Stimulated activated CD4-positive, alpha-beta T cell treated with anti-CD3 and anti-CD28 coated beads, Interleukin-1b, Interleukin-23, amount 100 ng/mL, for 1 hour (primary cell): ENCODE data around the gene PNMA8C.

Experiments used
- DNase-seq, 2 donors: peaks; one replicate each; pipeline ENCODE4 v3.0.0-alpha.2; 2020; ENCODE audit warnings: low read depth in 2 of 2

Gene PNMA8C

DNA sequence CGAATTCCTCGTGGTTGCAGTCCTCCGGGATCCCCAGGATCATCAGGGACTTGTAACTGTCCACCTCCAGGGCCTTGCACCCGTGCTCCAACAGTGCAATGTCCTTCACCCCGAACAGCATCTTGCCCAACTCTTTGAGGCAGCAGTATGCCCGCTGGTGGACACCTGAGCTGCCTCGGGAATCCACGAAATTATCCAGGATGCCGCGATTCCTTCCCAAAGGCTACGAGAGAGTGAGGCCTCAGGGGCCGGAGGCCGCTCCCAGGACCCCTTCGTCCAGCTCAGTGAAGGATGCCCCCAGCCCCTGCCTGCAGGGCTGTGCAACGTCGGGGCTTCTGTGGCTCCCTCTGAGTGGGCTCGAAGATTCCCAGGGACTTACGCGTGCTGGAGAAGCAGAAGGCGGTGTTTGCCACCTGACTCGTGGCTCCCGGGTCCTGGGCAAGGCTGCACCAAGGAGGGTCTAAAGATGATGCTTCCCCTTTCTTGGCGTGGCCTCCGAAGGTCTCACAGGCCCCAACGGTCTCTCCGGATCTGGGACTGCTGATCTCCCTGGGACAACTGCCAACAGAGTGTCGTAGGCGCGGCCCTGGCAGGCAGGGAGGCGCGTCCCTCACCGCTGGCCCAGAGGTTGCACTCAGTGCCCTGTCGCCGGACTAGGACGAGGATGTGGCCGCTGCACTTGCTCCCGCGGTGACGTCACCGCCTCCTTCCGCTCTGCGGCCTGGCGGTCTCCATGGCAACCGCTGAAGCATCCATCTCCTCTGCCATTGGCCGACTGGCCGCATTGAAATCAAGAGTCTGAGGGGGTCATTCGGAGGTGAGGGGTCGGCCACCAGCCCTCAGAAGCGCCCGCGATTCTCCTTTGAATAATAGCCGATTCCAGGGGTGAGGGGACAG is at the start of gene PNMA8C:
Gene PNMA8C, minus strand, starts transcription at position 698 of the 897 bp plus-strand sequence. Its CDS starts 577 bp downstream, at position 121.
- no peak for DNase-seq

DNA sequence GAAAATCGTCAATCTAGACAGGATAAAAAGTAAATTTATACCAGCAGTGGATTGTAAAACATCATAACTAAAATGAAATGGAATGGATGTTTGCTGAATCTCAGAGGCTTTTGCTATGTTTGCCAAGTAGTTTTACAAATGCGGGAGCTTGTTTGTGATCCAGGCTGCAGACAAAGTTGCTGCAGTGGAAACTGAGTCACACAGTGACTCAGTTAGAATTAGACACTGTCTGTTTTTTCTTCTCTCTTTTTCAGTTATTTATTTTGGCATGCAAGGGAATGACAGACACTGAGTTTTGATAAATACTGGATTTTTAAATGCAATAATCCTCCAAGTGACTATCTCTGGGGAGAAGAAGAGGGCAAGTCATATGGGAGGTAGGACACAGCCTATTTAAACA is 47.2 kb upstream of the PNMA8C start:
- DNase-seq: no peak

DNA sequence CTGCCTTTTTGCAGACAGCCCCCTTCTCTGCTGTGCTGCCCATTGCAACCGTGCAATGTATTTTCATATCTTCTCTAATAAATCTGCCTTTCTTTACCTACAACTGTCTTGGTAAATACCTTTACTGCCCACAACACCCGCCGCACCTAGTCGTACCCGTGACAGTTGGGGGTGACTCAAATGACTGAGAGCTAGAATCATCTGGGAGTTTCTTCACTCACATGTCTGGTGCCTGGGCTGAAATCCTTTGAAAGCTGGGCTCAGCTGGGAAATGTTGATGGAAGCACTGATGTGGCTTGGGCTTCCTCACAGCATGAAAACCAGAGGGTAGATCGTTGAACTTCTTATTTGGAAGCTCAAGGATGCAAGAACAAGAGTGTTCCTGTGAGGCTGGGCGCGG is 45.5 kb upstream of the PNMA8C start:
- no peak for DNase-seq

DNA sequence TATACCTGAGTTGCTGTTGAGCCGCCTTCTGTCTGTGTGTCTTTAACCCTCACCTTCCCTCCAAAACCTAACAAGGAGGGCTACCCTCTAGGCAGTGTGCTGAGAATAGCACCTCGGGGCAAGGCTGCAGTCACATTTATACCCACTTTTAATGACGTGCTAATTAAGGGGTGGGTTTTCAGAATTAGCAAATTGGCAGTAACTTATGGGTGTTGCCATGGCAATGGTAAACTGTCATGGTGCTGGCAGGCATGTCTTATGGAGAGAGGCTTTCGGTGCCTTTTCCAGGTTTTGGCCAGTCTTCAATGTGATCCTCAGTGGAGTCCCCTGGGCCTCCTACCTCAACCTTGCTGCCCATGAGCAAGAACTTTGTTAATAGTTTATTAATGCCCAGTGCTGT is 43.9 kb upstream of the PNMA8C start:
- no peak for DNase-seq

DNA sequence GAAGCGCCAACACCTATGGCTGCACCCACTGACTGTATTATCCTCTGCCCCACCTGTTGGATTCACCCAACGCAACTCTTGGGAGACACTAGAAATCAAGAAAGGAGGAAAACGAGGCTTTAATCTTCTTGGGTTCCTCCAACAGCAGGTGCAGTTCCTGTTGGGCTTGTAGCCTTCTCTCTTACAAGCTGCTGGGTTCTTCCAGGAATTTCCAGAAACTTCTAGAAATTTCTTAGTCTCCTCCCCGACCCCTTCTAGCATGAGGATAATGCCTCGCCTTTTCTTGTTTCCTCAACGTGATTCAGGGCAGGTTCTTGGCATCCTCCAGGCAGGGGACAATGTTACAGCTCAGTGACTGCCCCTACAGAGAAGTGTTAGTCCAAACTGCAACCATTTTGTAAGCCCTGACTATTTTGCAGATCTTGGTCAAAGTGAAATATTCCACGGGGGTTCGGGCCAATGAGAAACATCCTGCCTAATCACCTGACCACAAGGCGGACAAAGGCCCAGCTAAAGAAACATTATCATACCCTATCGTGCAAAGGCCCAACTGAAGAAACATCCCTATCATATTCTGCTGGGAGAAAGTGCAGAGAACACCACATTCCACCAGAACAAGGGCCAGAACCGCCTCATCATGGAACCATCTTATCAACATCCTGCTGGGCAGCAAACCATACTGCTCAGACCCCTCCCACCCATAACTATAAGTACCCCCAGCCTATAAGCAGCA is 43.2 kb upstream of the PNMA8C start:
- DNase-seq: no peak

DNA sequence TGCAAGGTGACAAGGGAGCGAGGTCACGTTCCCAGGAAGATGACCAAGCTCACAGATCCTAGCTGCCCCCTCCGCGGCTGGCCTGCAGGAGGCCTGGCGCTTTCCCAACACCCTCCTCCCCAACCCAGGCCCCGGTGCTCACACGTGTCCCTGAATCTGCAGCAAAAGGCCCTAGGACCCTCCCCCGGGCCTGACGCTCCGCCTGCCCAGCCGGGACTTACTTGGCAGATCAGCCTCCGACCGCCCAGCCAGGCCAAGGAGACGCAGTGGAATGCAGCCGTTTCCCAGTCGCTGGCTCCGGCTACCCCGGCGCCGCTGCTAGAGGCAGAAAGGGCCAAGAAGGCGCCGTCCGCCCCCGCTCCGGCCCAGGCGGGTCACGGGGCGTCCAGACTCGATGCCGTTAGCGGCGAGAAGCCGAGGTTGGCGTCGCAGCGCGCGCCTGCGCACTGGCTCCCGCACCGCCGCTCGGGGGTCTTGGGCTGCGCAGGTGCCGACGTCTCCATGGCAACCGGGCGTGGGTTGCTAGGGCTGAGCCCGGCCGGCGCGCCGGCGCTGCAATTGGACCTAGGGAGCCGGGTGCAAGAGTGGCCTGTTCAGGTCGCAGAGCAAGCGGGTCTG is 42.5 kb upstream of the PNMA8C start, which contains the start of gene PNMA8A:
Gene PNMA8A, minus strand, starts transcription at position 448 of the 618 bp plus-strand sequence. CDS start 528 bp downstream, outside the sequence.
- no peak for DNase-seq

DNA sequence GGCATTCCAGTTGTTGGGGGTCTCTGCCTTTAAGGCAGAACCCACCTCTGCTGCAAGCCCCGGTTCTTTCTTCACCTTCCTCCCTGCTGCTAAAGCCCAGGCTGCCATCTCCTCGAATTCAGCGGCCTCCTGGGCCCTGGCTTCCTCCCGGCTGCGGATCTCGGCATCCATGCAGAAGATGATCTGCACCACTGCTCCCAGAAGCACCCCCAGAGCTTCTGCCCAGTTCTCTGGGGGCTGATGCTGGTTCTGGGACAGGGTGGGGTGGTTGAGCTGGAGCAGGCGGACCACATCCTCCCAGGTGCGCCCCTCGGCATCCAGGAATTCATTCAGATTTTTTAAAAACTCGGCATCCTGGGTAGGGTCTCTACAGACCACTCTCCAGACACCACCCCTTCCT is 41.6 kb upstream of the PNMA8C start:
- no peak for DNase-seq

DNA sequence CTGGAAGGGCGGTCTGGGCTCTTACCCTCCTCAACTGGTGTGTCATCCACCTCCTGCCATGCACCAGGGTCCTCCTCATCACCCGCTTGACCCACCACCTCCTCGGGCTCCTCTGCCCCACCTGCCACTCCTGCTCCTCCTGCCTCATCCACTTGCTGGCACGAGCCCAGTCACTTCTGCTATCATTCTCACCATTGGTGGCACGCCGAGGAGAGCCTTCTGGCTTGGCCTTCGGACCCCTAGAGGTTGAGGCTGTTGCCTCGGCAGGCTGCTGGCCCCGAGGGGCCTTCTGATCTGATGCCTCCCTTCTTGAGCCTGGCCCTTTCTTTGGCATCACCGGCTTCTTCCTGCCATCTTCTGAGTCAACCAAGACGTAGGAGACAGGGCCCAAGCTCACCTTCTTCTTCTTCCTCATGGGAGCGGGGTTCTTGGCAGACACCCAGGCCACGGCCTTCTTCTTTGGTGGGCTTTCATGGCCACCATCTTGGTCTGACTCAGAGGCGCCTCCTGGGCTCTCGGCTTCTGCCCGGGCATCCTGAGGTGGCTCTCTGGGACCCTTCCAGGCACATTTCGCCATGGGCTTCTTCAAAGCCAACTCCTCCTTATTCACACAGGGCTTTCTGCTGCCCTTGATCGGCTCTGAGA is 40.9 kb upstream of the PNMA8C start:
- DNase-seq: no peak

DNA sequence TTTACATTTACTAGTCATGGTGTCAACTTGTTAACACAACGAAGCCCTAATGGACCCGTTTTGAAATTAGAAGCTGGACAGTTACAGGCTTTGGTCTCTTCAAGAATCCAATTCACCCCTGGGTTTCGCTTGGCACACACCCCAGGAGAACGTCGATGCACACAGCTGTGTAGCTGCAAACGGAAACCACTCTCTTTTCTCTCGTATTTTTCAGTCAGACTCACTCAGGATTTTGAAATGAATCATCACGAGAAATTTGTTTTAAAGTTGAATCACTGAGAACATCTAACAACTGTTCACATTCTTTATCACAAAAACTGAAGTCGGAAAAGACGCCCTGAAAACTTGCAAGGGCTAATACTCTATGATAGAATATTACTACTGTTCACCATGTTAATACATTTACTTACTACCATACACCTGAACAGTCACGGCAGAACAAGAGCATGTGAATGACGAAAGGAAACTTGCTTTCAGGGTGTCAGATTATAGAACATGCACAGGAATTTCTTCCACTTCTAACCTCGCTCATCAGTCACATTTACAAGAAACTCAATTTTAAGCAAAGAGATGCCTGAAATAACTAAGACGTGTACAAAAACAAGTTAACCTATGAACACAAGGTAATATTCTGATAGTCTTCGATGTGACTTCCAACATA is 37.9 kb upstream of the PNMA8C start:
- DNase-seq: no peak

DNA sequence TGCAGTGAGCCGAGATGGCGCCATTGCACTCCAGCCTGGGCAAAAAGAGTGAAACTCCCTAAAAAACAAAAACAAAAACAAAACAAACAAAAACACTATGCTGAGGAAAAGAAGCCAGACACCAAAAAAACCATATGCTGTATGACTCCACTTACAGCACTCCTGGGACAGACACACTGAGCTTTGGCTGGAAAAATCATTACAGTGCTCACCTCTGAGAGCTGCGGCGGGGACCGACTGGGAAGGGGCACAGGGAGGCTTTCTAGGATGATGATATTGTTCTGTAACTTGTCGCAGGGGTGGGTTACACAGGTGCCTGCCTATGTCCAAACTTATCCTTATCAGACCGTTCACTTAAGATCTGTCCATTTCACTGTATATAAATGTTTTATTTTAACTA is 34.8 kb upstream of the PNMA8C start:
- DNase-seq: no peak

DNA sequence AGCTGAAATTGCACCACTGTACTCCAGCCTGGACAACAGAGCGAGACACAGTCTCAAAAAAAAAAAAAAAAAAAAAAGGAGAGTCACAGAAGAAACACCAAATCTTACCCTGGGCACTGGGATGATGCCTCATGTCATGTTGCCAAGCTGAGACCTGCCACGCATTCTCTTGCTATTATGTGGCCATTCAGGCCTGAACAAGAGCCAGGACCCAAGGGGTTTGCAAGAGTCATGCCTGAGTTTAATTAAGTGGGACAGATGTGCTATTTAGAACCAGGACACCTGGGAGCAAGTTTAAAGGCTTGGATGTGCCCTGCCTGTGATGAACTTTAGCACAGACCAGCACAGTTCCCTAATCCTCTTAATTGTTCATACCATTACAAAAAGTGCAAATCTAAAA is 32.8 kb upstream of the PNMA8C start:
- DNase-seq: no peak

DNA sequence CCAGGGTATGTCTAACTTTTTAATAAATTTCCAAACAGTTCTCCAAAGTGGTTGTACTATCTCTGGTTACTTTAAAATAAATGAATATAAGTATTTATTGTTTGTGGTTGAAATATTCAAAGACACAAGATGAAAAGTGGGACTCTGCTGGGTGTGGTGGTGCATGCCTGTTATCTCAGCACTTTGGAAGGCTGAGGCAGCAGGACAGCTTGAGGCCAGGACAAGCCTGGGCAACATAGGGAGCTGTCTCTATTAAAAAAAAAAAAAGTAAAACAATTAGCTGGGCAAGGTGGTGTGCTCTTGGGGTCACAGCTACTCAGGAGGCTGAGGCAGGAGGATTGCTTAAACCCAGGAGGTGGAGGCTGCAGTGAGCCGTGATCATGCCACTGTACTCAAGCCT is 32.2 kb upstream of the PNMA8C start:
- no peak for DNase-seq

DNA sequence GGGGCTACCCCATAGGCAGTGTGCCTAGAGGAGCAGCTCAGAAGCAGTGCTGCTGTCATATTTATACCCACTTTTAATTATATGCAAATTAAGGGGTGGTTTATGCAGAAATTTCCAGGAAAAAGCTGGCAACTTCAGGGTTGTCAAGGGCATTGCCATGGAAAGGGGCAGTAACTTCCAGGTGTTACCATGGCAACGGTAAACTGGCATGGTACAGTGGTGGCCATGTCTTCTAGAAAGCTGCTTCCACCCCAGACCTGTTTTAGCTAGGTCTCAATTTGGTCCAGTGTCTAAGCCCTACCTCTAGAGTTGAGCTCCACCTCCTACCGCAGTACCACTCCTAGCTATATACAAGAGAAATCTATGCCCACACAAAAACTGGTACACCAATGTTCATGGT is 31.3 kb upstream of the PNMA8C start:
- no peak for DNase-seq

DNA sequence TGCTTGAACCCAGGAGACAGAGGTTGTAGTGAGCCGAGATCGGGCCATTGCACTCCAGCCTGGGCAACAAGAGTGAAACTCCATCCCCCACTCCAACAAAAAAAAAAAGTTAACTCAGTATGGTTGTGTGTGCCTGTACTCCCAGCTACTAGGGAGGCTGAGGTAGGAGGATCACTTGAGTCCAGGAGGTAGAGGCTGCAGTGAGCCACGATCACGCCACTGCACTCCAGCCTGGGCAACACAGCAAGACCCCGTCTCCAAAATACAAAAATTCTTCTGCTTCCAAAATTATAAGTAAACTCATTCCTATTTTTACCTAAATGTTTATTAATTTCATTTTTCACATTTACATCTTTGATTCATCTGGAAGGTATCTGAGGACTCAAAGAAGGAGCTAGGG is 28.2 kb upstream of the PNMA8C start:
- no peak for DNase-seq

DNA sequence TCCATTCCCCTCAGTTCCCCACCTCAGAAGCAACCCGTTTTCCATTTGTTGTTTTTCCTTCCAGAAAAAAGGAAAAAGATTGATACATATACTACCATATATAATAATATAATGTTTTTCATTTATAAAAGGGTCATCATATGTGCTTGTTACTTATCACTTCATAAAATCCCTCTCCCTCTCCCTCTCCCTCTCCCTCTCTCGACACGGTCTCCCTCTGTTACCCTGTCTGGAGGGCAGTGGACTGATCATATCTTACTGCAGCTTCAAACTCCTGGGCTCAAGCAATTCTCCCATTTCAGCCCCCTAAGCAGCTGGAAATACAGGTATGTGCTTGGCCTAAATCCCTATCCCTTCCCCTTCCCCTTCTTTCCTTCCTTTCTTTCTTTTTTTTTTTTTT is 25.5 kb upstream of the PNMA8C start:
- no peak for DNase-seq

DNA sequence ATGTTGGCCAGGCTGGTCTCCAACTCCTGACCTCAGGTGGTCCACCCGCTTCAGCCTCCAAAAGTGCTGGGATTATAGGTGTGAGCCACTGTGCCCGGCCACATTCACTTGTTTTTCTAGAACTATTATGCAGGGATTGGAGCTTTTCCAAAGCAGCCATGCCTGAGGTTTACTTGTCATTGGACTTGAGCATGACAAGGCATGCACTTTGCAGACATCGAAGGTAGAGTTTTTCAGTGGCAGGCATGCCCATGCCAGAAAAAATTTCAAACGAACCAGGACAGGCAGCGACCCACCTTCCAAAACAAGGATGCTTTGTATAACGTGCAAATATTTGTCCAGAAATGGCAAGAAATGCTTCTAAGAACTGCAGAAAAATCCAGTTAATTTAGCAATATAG is 24.9 kb upstream of the PNMA8C start:
- DNase-seq: no peak

DNA sequence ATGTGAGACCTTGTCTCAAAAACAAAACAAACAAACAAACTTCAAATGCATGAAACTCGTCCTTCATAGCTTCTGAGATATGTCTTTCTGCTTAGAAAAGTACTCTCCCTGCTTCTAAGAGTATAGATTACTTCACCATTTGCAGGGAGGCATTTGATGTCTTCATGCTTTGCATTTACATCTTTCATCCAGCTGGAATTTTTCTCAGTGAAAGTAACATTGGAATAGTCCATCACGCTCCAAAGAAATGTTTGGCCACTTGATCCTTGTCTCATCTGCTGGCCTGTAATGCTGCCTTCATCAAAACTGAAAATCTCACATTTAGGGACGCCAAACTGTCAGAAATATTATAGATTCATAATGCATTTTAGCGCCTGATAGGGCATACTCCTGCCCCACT is 23.4 kb upstream of the PNMA8C start:
- DNase-seq: no peak

DNA sequence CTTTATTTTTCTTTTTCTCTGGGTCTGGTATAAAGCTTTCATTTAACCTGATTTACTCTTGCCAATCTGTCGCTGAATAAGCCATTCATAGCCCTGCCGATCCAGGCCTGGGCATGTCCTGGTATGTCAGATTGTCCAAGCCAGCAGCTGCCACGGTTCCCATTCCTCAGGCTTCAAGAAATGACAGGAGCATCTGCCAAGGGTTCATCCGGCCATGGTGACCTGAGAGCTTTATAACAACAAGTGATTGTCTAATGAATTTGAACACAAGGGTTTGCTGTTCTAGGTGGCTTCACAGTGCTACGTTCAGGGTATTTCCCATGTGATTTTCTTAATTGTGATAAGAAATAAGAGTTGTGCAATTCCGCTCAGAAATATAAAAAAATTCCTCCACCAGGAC is 22.6 kb upstream of the PNMA8C start:
- no peak for DNase-seq

DNA sequence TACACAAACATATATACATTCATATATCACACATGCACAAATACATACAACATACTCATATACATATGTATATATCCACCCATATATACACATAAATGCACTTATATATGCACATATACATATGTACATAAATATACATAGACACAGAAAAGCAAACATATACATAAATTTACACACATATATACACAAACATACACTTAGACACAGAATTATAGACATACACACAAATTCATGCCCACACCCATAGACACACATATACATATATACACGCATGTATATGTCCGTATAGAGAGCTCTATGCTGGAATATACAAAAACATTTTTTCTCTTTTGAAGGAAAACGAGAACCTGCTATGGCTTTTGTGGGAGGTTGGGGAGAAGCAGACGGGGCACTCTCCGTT is 22.0 kb upstream of the PNMA8C start:
- no peak for DNase-seq

DNA sequence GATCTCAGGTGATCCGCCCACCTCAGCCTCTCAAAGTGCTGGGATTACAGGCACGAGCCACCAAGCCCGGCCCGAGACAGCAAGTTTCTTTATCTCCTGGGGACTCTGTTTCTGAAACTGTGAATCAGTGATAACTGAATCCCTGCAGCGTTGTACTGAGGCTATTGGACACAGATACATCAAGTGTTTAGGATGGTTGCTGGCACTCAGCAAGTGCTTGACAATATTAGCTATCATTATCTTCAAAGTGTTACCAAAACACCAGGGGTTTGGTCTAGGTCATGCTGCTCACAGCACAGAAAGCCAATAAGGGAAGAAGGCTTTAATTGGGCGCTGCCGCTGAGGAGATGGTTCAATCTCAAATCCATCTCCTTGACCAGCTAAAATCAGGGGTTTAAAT is 20.5 kb upstream of the PNMA8C start:
- DNase-seq: no peak

DNA sequence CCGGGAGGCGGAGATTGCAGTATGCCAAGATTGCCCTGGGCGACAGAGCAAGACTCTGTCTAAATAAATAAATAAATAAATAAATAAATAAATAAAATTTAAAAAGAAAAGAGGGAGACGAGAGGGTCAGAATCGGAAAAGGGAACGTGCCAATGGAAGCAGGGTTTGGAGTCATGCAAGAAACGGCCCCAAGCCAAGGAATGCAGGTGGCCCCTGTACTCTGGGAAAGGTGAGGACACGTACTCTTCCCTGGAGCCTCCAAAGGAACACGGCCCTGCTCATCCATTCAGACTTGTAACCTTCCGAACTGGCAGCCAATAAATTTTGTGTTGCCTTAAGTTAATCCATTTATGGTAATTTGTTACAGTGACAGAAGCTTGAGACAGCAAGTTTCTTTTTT is 19.9 kb upstream of the PNMA8C start:
- no peak for DNase-seq

DNA sequence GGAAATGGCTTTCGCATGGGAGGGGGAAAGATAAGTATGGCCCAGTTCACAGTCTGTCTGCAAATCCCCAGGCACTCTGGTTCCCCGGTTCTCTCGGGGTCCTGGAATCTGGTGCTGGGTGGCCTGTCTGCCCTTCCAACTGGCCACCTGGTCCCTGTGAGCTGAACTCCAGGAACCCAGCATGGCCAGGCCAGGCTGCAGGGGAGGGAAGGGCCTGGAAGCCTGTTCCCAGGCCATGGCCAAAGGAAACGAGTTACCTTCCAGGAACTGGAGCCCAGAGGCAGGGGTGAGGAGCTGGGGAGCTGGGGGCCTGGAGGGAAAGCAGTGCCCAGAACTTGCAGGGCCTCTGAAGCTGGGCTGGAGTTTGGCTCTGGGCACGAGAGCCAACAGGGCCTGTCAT is 19.1 kb upstream of the PNMA8C start:
- DNase-seq: no peak
